GM18517 (cell line): Measurements from ENCODE around the gene ANAPC15.
"Not testable (repeated sequence)": the region's sequence is repeated elsewhere in the genome, so short reads cannot be mapped to it uniquely, and the experiment has no call there.

ENCODE experiments used
- ATAC-seq: cut with Tn5 transposase; IDR thresholded peaks from one replicate; pipeline ENCODE4 v1.9.1; 2021; ENCODE audit warnings: mild to moderate bottlenecking, moderate library complexity; ENCODE audit not compliant: unreplicated experiment

The ANAPC15 gene

DNA sequence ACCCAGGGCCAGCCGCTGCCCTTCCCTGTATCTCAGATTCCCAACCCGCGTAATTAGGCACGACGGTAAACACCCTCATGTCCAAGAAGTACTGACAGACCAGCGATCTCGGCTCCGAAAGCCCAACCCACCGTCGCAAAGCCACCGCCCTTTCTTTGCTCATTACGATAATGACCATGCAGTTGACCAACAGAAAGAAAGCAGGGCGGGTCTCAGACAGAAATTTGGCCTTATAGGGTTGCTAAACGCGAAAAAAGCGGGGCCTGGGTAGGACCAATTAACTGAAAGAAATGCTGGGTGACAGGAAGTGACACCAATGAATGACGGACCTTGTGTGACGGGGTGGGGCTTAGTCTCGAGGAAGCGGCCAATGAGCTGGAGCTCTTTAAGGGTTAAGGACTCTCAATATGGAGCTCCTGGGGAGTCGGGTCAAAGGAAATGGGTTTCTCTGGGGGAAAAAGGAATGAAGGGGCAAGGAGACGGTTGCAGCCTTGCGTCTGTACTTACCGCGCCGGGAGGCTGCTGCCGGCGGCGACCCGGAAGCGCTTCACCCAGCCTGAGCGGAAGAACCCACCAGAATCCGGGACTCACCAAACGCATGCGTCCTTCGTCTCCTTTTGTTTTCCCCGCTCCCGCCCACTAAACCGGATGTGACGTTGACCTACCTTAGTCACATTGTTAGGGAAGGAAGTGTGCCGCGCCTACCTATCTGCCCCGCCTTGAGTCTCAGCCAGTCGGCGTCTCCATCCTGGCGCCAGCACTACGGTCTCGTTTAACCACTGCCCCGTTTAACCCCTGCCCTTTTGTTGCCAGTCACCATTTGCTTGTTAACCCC, at the start of gene ANAPC15:
Gene ANAPC15, minus strand, starts transcription at position 553 of the 835 bp plus-strand sequence. CDS start 1,419 bp downstream, outside the sequence.
- ATAC-seq: peak; percentile 89

GRCh38 chr11:72160319-72160718, 47.8 kb upstream of the ANAPC15 start:
- no peak for ATAC-seq

DNA sequence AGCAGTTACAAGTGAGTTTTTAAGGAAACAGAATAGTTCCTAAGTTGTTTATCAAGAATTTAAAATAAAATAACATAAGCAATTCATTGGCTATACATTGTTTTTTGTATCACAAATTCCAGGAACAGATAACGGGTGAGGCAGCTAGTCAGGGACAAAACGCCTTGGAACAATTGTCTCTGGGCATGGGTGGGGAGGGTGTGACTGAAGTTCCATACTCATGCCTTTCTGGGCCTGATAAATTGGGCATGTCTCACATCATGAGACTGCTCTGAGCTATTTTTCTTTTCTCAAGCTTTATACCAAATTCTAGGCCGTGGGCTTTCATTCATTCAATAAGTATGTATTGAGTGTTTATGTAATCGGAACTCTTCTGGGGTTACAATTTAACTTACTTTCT, 44.6 kb upstream of the ANAPC15 start:
- ATAC-seq: no peak

- no peak for ATAC-seq
These were observed 43.3 kb upstream of the ANAPC15 start for GRCh38 chr11:72155751-72156150.

DNA sequence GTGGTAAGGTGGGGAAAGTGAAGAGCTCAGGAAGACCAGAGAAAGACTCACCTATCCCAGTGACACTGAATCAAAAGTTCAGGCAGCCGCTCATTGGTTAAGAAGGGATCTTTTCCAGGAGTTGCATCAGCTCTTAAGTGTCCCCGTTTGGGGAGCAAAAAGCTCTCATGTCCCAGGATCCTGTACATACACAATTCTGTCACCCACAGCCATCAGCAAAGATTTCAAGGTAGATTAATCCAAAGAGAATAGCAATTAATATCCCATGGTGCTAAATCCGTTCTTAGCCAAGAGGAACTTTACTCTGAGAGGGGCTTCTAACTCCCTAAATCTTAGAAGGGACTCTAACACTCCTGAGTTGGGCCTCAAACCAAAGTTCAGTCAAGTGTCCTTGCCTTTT, 42.3 kb upstream of the ANAPC15 start:
- no peak for ATAC-seq

DNA sequence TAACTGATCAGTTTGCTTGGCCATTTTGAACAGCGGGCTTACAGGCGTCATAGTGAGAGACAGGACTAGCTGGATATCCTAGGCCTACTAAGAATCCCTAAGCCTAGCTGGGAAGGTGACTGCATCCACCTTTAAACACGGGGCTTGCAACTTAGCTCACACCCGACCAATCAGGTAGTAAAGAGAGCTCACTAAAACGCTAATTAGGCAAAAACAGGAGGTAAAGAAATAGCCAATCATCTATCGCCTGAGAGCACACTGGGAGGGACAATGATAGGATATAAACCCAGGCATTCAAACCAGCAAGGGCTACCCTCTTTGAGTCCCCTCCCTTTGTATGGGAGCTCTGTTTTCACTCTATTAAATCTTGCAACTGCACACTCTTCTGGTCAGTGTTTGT, 41.4 kb upstream of the ANAPC15 start:
- not testable (repeated sequence) for ATAC-seq

GRCh38 chr11:72150882-72151281, 38.4 kb upstream of the ANAPC15 start:
- ATAC-seq: no peak

DNA sequence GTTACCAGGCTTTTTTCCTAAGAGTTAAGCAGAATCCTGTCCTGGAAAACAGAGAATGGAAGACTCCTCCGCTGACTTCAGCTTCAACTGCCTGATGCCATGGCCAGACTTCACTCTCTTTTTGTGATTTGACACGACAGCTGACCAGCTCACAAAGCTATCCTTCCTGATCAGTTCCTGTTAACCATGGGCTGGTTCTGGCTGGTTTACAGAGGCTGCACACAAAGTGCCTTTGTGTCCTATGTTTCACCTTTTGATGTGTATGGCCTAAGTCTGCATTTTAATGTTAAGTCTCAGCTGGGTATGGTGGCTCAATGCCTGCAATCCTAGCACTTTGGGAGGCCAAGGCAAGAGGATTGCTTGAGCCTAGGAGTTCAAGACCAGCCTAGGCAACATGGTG, 34.1 kb upstream of the ANAPC15 start:
- ATAC-seq: no peak

DNA sequence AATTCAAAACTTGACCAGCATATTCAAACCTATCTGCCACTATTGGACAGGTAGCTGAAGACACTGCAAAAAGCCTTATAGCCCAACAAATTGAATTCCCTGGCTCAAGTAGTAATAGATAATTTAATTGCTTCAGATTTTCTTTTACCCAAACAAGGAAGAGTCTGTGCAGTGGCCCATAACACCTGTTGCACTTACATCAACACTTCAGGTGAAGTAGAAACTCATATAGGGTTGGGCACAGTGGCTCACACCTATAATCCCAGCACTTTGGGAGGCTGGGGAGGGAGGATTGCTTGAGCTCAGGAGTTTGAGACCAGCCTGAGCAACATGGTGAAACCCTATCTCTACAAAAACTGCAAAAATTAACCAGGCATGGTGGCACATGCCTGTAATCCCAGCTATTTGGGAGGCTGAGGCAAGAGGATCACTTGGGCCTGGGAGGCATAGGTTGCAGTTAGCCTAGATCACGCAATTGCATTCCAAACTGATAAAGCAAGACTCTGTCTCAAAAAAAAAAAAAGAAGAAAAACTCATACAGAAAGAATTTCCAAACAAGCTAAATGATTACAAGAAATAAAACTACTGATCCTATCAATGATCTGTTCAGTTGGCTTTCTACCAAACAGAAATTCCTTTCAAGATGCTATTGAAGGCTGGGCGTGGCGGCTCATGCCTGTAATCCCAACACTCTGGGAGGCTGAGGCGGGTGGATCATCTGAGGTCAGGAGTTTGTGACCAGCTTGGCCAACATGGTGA, 32.5 kb upstream of the ANAPC15 start:
- no peak for ATAC-seq

GRCh38 chr11:72142543-72142942, 30.0 kb upstream of the ANAPC15 start:
- ATAC-seq: not testable (repeated sequence)

GRCh38 chr11:72142086-72142485, 29.6 kb upstream of the ANAPC15 start:
- not testable (repeated sequence) for ATAC-seq

- no peak for ATAC-seq
These were observed 28.6 kb upstream of the ANAPC15 start for GRCh38 chr11:72141066-72141465.

DNA sequence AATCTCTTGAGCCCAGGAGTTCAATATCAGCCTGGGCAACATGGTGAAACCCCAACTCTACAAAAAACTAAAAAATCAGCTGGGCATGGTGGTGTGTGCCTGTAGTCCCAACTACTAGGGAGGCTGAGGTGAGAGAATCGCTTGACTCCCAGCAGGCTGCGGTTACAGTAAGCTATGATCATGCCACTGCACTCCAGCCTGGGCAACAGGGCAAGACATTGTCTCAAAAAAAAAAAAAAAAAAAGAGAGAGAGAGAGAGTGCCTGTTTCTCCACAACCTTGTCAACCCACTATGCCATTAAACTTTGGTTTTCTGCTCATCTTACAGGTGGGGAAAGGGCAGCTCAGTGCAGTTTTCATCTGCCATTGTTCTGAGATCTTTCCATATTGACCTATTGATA, 28.2 kb upstream of the ANAPC15 start:
- no peak for ATAC-seq

- ATAC-seq: no peak
These were observed 27.0 kb upstream of the ANAPC15 start for GRCh38 chr11:72139500-72139899.

- no peak for ATAC-seq
These were observed 26.4 kb upstream of the ANAPC15 start for GRCh38 chr11:72138821-72139390.

DNA sequence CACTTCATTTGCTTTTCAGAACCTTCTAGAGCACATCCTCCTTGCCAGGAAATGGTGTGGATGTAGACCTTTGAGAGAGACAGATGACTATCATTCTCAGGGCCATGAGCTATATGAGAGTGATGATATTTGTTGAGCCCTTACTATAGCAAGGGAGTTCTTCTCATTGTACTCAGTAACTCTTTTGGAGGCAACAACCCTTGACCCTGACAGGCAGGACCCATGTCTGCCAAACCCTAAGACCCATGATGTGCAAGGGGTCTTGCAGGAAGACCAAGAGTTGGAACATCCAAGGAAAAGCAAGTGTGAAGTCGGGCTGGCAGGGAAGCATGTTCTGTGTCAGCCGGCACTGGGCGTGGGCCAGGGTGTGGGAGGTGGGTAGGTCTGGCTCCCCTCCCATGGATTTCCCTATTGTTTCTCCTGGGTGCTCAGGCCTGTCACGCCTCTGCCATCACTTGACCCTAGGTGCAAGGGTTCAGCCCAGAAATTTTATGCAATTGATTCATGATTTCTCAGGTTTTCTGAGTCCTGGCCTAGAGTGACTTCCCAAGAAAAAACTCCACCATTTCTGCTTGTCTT, 24.3 kb upstream of the ANAPC15 start:
- ATAC-seq: no peak

GRCh38 chr11:72135891-72136683, 23.6 kb upstream of the ANAPC15 start:
- ATAC-seq: no peak

GRCh38 chr11:72135473-72135872, 23.0 kb upstream of the ANAPC15 start, which contains the start of gene FOLR3:
FOLR3 (plus strand) TSS chr11:72135725; CDS start chr11:72135953, 228 bp downstream.
- ATAC-seq: not testable (repeated sequence)

DNA sequence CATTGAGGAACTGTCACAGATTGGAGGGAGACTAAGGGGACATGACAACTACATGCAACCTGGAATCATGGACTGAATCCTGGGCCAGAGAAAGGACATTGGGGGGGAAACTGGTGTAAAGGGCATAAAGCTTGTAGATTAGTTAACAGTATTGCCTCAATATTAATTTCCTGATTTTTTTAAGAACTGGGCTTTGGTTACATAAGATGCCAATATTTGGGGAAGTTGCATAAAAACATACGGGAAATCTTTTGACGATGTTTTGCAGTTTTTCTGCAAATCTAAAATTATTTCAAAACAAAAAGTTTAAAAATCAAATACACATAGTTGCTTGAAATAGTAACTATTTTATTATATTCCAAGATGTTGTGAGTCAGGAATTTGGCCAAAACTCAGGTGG, 20.2 kb upstream of the ANAPC15 start:
- no peak for ATAC-seq

DNA sequence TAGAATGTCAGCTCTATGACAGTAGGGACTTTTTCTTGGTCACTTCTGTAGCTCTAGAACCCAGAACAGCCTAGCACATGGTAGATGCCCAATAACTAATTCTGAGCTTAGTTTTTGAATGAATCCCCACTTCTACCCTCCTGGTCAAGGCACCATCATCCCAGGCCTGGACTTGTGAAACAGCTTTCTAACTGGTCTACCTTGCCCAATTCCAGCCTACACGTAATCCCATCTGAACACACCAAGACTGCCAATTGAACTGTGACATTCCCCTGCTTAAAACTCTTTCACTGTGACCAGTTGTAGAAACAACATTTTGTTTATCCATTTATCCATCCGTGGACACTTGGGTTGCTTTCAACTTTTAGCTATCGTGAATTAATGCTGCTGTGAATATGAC, 16.9 kb upstream of the ANAPC15 start:
- no peak for ATAC-seq
